ENCODE data around the gene CLPTM1.
"Not testable (repeated sequence)": the region's sequence is repeated elsewhere in the genome, so short reads cannot be mapped to it uniquely, and the experiment has no call there.

The CLPTM1 gene, protein sequence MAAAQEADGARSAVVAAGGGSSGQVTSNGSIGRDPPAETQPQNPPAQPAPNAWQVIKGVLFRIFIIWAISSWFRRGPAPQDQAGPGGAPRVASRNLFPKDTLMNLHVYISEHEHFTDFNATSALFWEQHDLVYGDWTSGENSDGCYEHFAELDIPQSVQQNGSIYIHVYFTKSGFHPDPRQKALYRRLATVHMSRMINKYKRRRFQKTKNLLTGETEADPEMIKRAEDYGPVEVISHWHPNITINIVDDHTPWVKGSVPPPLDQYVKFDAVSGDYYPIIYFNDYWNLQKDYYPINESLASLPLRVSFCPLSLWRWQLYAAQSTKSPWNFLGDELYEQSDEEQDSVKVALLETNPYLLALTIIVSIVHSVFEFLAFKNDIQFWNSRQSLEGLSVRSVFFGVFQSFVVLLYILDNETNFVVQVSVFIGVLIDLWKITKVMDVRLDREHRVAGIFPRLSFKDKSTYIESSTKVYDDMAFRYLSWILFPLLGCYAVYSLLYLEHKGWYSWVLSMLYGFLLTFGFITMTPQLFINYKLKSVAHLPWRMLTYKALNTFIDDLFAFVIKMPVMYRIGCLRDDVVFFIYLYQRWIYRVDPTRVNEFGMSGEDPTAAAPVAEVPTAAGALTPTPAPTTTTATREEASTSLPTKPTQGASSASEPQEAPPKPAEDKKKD

GRCh38 chr19:44954649-44955504, at the start of gene CLPTM1:
CLPTM1 (plus strand) TSS chr19:44955380; CDS start chr19:44955396, 16 bp downstream.
- H3K36me3 Mint-ChIP-seq (ENCODE audit: low read depth) = peaks cover 6% of the 10 kb centered on the region
- H3K9me3 Mint-ChIP-seq = no peaks in the 10 kb centered on the region
- H3K27ac Mint-ChIP-seq = peak within 1 kb of the TSS; percentile 99
- peak within 1 kb of the TSS; percentile 98 for H3K4me3 Mint-ChIP-seq
- peaks cover 54% of the 10 kb centered on the region for H3K4me1 Mint-ChIP-seq (ENCODE audit: low read depth)
- H3K27me3 Mint-ChIP-seq = no peaks in the 10 kb centered on the region

DNA sequence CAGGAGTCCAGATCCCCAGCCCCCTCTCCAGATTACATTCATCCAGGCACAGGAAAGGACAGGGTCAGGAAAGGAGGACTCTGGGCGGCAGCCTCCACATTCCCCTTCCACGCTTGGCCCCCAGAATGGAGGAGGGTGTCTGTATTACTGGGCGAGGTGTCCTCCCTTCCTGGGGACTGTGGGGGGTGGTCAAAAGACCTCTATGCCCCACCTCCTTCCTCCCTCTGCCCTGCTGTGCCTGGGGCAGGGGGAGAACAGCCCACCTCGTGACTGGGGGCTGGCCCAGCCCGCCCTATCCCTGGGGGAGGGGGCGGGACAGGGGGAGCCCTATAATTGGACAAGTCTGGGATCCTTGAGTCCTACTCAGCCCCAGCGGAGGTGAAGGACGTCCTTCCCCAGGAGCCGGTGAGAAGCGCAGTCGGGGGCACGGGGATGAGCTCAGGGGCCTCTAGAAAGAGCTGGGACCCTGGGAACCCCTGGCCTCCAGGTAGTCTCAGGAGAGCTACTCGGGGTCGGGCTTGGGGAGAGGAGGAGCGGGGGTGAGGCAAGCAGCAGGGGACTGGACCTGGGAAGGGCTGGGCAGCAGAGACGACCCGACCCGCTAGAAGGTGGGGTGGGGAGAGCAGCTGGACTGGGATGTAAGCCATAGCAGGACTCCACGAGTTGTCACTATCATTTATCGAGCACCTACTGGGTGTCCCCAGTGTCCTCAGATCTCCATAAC, 49.6 kb upstream of the CLPTM1 start, which contains the start of gene APOE:
Gene APOE (plus strand): TSS at position 360 of the 724 bp plus-strand sequence. CDS start 829 bp downstream, outside the sequence.
- Mint-ChIP-seq H3K4me3 (no peak within 1 kb of the TSS), H3K36me3 (ENCODE audit: low read depth) (peaks cover 23% of the 10 kb centered on the region), H3K27ac (no peak within 1 kb of the TSS)

DNA sequence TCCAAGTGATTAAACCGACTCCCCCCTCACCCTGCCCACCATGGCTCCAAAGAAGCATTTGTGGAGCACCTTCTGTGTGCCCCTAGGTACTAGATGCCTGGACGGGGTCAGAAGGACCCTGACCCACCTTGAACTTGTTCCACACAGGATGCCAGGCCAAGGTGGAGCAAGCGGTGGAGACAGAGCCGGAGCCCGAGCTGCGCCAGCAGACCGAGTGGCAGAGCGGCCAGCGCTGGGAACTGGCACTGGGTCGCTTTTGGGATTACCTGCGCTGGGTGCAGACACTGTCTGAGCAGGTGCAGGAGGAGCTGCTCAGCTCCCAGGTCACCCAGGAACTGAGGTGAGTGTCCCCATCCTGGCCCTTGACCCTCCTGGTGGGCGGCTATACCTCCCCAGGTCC, 47.6 kb upstream of the CLPTM1 start:
- H3K36me3 Mint-ChIP-seq (ENCODE audit: low read depth) = peaks cover 9% of the 10 kb centered on the region
- no peaks in the 10 kb centered on the region for H3K9me3 Mint-ChIP-seq
- H3K4me1 Mint-ChIP-seq (ENCODE audit: low read depth) = no peaks in the 10 kb centered on the region
- peaks cover 29% of the 10 kb centered on the region for H3K27me3 Mint-ChIP-seq
- H3K4me3 Mint-ChIP-seq = no peak overlapping the region
- H3K27ac Mint-ChIP-seq = no peak overlapping the region

More for the DNA sequence above, 49.6 kb upstream of the CLPTM1 start, which contains the start of gene APOE:
- Mint-ChIP-seq H3K9me3 (no peaks in the 10 kb centered on the region), H3K4me1 (ENCODE audit: low read depth) (no peaks in the 10 kb centered on the region), H3K27me3 (peaks cover 20% of the 10 kb centered on the region)

- no peak overlapping the region for H3K27ac Mint-ChIP-seq
- no peaks in the 10 kb centered on the region for H3K9me3 Mint-ChIP-seq
- no peaks in the 10 kb centered on the region for H3K4me1 Mint-ChIP-seq (ENCODE audit: low read depth)
- H3K27me3 Mint-ChIP-seq = peaks cover 34% of the 10 kb centered on the region
- no peak overlapping the region for H3K4me3 Mint-ChIP-seq
- peaks cover 6% of the 10 kb centered on the region for H3K36me3 Mint-ChIP-seq (ENCODE audit: low read depth)
Measured at GRCh38 chr19:44908074-44908835, 46.9 kb upstream of the CLPTM1 start.

GRCh38 chr19:44908836-44909261, 46.3 kb upstream of the CLPTM1 start:
- Mint-ChIP-seq H3K27me3 (peaks cover 39% of the 10 kb centered on the region), H3K4me3 (no peak overlapping the region), H3K9me3 (no peaks in the 10 kb centered on the region), H3K36me3 (ENCODE audit: low read depth) (peaks cover under 1% of the 10 kb centered on the region), H3K4me1 (ENCODE audit: low read depth) (no peaks in the 10 kb centered on the region), H3K27ac (no peak overlapping the region)

GRCh38 chr19:44909775-44910174, 45.4 kb upstream of the CLPTM1 start:
- H3K4me1 Mint-ChIP-seq (ENCODE audit: low read depth) = peaks cover 5% of the 10 kb centered on the region
- H3K36me3 Mint-ChIP-seq (ENCODE audit: low read depth) = no peaks in the 10 kb centered on the region
- H3K27me3 Mint-ChIP-seq = peaks cover 45% of the 10 kb centered on the region
- H3K9me3 Mint-ChIP-seq = no peaks in the 10 kb centered on the region
- H3K4me3 Mint-ChIP-seq = no peak overlapping the region
- H3K27ac Mint-ChIP-seq = no peak overlapping the region

GRCh38 chr19:44911896-44912295, 43.3 kb upstream of the CLPTM1 start:
- H3K36me3 Mint-ChIP-seq (ENCODE audit: low read depth) = not testable (repeated sequence)
- H3K27me3 Mint-ChIP-seq = peaks cover 30% of the 10 kb centered on the region

DNA sequence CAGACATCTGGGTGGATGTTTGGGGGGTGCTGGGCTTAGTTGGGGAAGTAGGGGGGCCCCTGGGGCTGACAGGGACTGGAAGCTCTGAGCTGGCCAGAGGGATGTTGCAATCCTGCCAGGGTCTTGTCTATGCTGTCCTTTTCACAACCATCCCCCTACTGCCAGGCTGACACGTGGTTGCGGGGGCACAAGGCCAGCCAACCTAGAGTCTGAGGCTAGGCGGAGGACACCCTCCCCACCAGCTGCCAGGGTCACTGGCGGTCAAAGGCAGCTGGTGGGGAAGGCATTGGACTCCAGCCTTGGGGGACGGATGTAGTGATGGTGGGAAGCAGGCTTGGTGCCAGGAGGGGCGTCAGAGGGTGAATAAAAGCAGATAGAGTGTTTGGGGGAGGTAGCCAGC, 42.3 kb upstream of the CLPTM1 start:
- Mint-ChIP-seq H3K4me1 (ENCODE audit: low read depth) (peaks cover 7% of the 10 kb centered on the region), H3K9me3 (no peaks in the 10 kb centered on the region), H3K27me3 (peaks cover 28% of the 10 kb centered on the region), H3K36me3 (ENCODE audit: low read depth) (no peaks in the 10 kb centered on the region), H3K27ac (peak overlapping the region; percentile 23), H3K4me3 (no peak overlapping the region)

More at GRCh38 chr19:44911896-44912295, 43.3 kb upstream of the CLPTM1 start:
- not testable (repeated sequence) for H3K4me3 Mint-ChIP-seq; H3K9me3 Mint-ChIP-seq; H3K27ac Mint-ChIP-seq; H3K4me1 Mint-ChIP-seq (ENCODE audit: low read depth)

DNA sequence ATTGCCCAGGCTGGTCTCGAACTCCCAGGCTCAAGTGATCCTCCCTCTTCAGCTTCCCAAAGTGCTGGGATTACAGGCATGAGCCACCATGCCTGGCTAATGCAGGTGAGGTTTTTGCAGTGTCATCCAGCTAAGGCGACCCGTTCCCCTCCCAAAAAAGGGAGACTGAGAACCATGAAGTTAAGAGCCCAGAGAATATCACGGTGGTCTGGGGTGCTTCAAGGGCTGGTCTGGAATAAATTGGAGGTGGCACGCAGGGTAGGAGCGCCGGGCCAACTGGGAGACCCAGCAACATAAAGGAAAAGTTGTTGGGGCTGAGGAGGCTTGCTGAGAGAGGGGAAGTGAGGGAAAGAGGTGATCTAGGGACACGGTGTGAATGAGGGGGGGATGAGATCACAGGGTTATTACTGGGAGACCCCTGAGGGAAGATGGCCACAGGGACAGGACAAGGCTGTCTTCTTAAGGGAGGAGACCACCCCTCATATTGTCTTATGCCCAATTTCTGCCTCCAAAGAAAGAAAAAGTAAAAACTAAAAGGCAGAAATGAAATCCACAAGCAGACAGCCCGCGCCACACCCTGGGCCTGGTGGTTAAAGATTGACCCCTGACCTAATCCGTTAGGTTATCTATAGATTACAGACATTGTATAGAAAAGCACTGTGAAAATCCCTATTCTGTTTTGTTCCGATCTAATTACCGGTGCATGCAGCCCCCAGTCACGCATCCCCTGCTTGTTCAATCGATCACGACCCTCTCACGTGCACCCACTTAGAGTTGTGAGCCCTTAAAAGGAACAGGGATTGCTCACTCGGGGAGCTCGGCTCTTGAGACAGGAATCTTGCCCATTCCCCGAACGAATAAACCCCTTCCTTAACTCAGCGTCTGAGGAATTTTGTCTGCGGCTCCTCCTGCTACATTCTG, 41.4 kb upstream of the CLPTM1 start:
- H3K36me3 Mint-ChIP-seq (ENCODE audit: low read depth); H3K9me3 Mint-ChIP-seq; H3K27ac Mint-ChIP-seq; H3K4me1 Mint-ChIP-seq (ENCODE audit: low read depth): not testable (repeated sequence)
- Mint-ChIP-seq H3K4me3 (peak overlapping the region; percentile 85), H3K27me3 (peaks cover 25% of the 10 kb centered on the region)

GRCh38 chr19:44914433-44915206, 40.6 kb upstream of the CLPTM1 start, which contains the start of gene APOC1:
APOC1 (plus strand) TSS chr19:44914608; CDS start chr19:44914892, 284 bp downstream.
- peak within 1 kb of the TSS; percentile 85 for H3K4me3 Mint-ChIP-seq
- peaks cover 25% of the 10 kb centered on the region for H3K27me3 Mint-ChIP-seq
- peak within 1 kb of the TSS; percentile 91 for H3K27ac Mint-ChIP-seq
- H3K9me3 Mint-ChIP-seq; H3K36me3 Mint-ChIP-seq (ENCODE audit: low read depth); H3K4me1 Mint-ChIP-seq (ENCODE audit: low read depth): not testable (repeated sequence)

- Mint-ChIP-seq H3K4me1 (ENCODE audit: low read depth) (peaks cover 9% of the 10 kb centered on the region), H3K36me3 (ENCODE audit: low read depth) (no peaks in the 10 kb centered on the region), H3K9me3 (no peaks in the 10 kb centered on the region), H3K27ac (no peak overlapping the region), H3K4me3 (no peak overlapping the region), H3K27me3 (peaks cover 17% of the 10 kb centered on the region)
Measured at GRCh38 chr19:44924243-44924725, 30.9 kb upstream of the CLPTM1 start.

Data from stimulated activated naive CD8-positive, alpha-beta T cell treated with anti-CD3 and anti-CD28 coated beads, Interleukin-15, Interleukin-2, amounts not matched to agents 100 ng/mL and 50 ng/mL, for 24 hours (primary cell).